HEK293 (cell line): Measurements from ENCODE around the gene BLOC1S3.

ENCODE experiments used
- CTCF ChIA-PET: fragments of 350-600 bp; formaldehyde crosslinking; extraction: SDS; loops from one replicate; lab custom pipeline; 2021; ENCODE audit warnings: antibody characterized with exemption; lab: Yijun Ruan, JAX
- POLR2A ChIA-PET: fragments of 300-600 bp; formaldehyde crosslinking; extraction: SDS; loops from one replicate; lab custom pipeline; 2020; ENCODE audit warnings: antibody characterized with exemption, inconsistent platforms; lab: Yijun Ruan, JAX
- H3K27ac ChIP-seq: fragments of 200-500 bp; sonication (Bioruptor generic); 2 replicates; pipeline ENCODE4 v1.5.1; 2014; ENCODE audit warnings: low read depth, low read length, control low read depth, inconsistent platforms; ENCODE audit errors: extremely low read depth
- H3K36me3 ChIP-seq, 2 experiments: fragments of 200-500 bp in 1 of 2; sonication (Bioruptor generic) in 1 of 2; 1 replicate in 1 of 2; 2 replicates in 1 of 2; pipeline ENCODE4 v1.5.1; 2014 to 2017; ENCODE audit warnings: inconsistent platforms in 2 of 2, low read length in 2 of 2; ENCODE audit not compliant: control insufficient read depth in 2 of 2, insufficient read depth in 1 of 2
- H3K4me1 ChIP-seq: fragments of 200-500 bp; sonication (Bioruptor generic); 2 replicates; pipeline ENCODE4 v1.5.1; 2014; ENCODE audit warnings: mild to moderate bottlenecking, low read length, inconsistent platforms; ENCODE audit not compliant: control insufficient read depth, insufficient read depth
- H3K4me3 ChIP-seq: 2 replicates; pipeline ENCODE4 v1.5.1; 2011; ENCODE audit warnings: low read depth, mild to moderate bottlenecking, control low read depth, low read length, moderate library complexity
- H3K9me3 ChIP-seq: fragments of 200-500 bp; sonication (Bioruptor generic); 2 replicates; pipeline ENCODE4 v1.5.1; 2014; ENCODE audit warnings: low read depth, low read length, inconsistent platforms; ENCODE audit not compliant: control insufficient read depth, insufficient read depth
- BCL6B ChIP-seq: fragments of 450-650 bp; formaldehyde crosslinking; IDR thresholded peaks from 2 replicates; pipeline ENCODE4 v1.5.1; 2017; ENCODE audit warnings: missing biosample characterization, missing genetic modification characterization
- GLI4 ChIP-seq: fragments of 450-650 bp; formaldehyde crosslinking; IDR thresholded peaks from 2 replicates; pipeline ENCODE4 v1.5.1; 2016; ENCODE audit warnings: missing biosample characterization, missing genetic modification characterization
- GLIS1 ChIP-seq: fragments of 450-650 bp; formaldehyde crosslinking; IDR thresholded peaks from 2 replicates; pipeline ENCODE4 v1.5.1; 2016; ENCODE audit warnings: missing biosample characterization, missing genetic modification characterization
- HOXA7 ChIP-seq: sonication (generic); formaldehyde crosslinking; IDR thresholded peaks from 2 replicates; pipeline ENCODE4 v1.8.1; 2022; ENCODE audit warnings: missing genetic modification reagents, borderline replicate concordance
- HOXC10 ChIP-seq: sonication (generic); formaldehyde crosslinking; IDR thresholded peaks from 2 replicates; pipeline ENCODE4 v1.8.1; 2023; ENCODE audit warnings: mild to moderate bottlenecking, missing genetic modification reagents
- KLF7 ChIP-seq: fragments of 450-650 bp; formaldehyde crosslinking; IDR thresholded peaks from 2 replicates; pipeline ENCODE4 v1.5.1; 2016; ENCODE audit warnings: missing biosample characterization, missing genetic modification characterization, borderline replicate concordance
- KLF9 ChIP-seq: fragments of 450-650 bp; formaldehyde crosslinking; IDR thresholded peaks from 2 replicates; pipeline ENCODE4 v1.5.1; 2016; ENCODE audit warnings: missing biosample characterization, missing genetic modification characterization, low read depth
- PRDM1 ChIP-seq: fragments of 450-650 bp; formaldehyde crosslinking; IDR thresholded peaks from 2 replicates; pipeline ENCODE4; 2016; ENCODE audit warnings: missing biosample characterization, missing genetic modification characterization
- PRDM6 ChIP-seq: fragments of 450-650 bp; formaldehyde crosslinking; IDR thresholded peaks from 2 replicates; pipeline ENCODE4 v1.5.1; 2017; ENCODE audit warnings: missing biosample characterization, missing genetic modification characterization
- YY1 ChIP-seq: fragments of 450-650 bp; formaldehyde crosslinking; IDR thresholded peaks from 2 replicates; pipeline ENCODE4 v1.5.1; 2018; ENCODE audit warnings: missing biosample characterization, missing genetic modification characterization
- ZBTB48 ChIP-seq: fragments of 450-650 bp; formaldehyde crosslinking; IDR thresholded peaks from 2 replicates; pipeline ENCODE4 v1.5.1; 2016; ENCODE audit warnings: missing biosample characterization, missing genetic modification characterization
- ZIC2 ChIP-seq: fragments of 450-650 bp; formaldehyde crosslinking; IDR thresholded peaks from 2 replicates; pipeline ENCODE4 v1.5.1; 2016; ENCODE audit warnings: missing biosample characterization, missing genetic modification characterization
- ZNF155 ChIP-seq: fragments of 450-650 bp; formaldehyde crosslinking; IDR thresholded peaks from 2 replicates; pipeline ENCODE4 v1.5.1; 2016; ENCODE audit warnings: missing biosample characterization, missing genetic modification characterization
- ZNF169 ChIP-seq: fragments of 450-650 bp; formaldehyde crosslinking; IDR thresholded peaks from 2 replicates; pipeline ENCODE4 v1.5.1; 2016; ENCODE audit warnings: missing biosample characterization, missing genetic modification characterization
- ZNF174 ChIP-seq: fragments of 450-650 bp; formaldehyde crosslinking; IDR thresholded peaks from 2 replicates; pipeline ENCODE4 v1.5.0; 2017; ENCODE audit warnings: missing biosample characterization, mild to moderate bottlenecking, missing genetic modification characterization
- ZNF175 ChIP-seq: fragments of 450-650 bp; formaldehyde crosslinking; IDR thresholded peaks from 2 replicates; pipeline ENCODE4 v1.5.1; 2016; ENCODE audit warnings: missing biosample characterization, missing genetic modification characterization
- ZNF354C ChIP-seq: fragments of 450-650 bp; formaldehyde crosslinking; IDR thresholded peaks from 2 replicates; pipeline ENCODE4 v1.5.1; 2016; ENCODE audit warnings: missing biosample characterization, missing genetic modification characterization, low read depth, borderline replicate concordance
- ZNF510 ChIP-seq: fragments of 450-650 bp; formaldehyde crosslinking; IDR thresholded peaks from 2 replicates; pipeline ENCODE4 v1.5.1; 2018; ENCODE audit warnings: mild to moderate bottlenecking, missing genetic modification characterization, missing biosample characterization; ENCODE audit not compliant: insufficient replicate concordance
- ZNF521 ChIP-seq: fragments of 450-650 bp; formaldehyde crosslinking; IDR thresholded peaks from 2 replicates; pipeline ENCODE4 v1.5.1; 2017; ENCODE audit warnings: missing biosample characterization, mild to moderate bottlenecking, missing genetic modification characterization
- ZNF571 ChIP-seq: fragments of 450-650 bp; formaldehyde crosslinking; IDR thresholded peaks from 2 replicates; pipeline ENCODE4 v1.5.0; 2017; ENCODE audit warnings: missing biosample characterization, missing genetic modification characterization
- ZNF660 ChIP-seq: fragments of 450-650 bp; IDR thresholded peaks from 2 replicates; pipeline ENCODE4 v1.5.1; 2018; ENCODE audit warnings: missing biosample characterization, mild to moderate bottlenecking, missing genetic modification characterization
- ZNF664 ChIP-seq: fragments of 450-650 bp; formaldehyde crosslinking; IDR thresholded peaks from 2 replicates; pipeline ENCODE4 v1.5.1; 2016; ENCODE audit warnings: missing biosample characterization, missing genetic modification characterization
- ZNF692 ChIP-seq: fragments of 450-650 bp; formaldehyde crosslinking; IDR thresholded peaks from 2 replicates; pipeline ENCODE4 v1.5.1; 2016; ENCODE audit warnings: missing biosample characterization, missing genetic modification characterization
- ZNF747 ChIP-seq: fragments of 450-650 bp; formaldehyde crosslinking; IDR thresholded peaks from 2 replicates; pipeline ENCODE4 v1.5.1; 2016; ENCODE audit warnings: missing biosample characterization, missing genetic modification characterization
- ZNF776 ChIP-seq: fragments of 450-650 bp; formaldehyde crosslinking; IDR thresholded peaks from 2 replicates; pipeline ENCODE4 v1.5.0; 2017; ENCODE audit warnings: missing biosample characterization, missing genetic modification characterization, borderline replicate concordance
- ZXDB ChIP-seq: fragments of 450-650 bp; formaldehyde crosslinking; IDR thresholded peaks from 2 replicates; pipeline ENCODE4 v1.5.1; 2016; ENCODE audit warnings: missing biosample characterization, missing genetic modification characterization
- TF ChIP-seq, protein P1 (sequence below): fragments of 450-650 bp; formaldehyde crosslinking; IDR thresholded peaks from 2 replicates; pipeline ENCODE4 v1.5.1; 2016; ENCODE audit warnings: missing biosample characterization, missing genetic modification characterization
- TF ChIP-seq, protein P2 (sequence below): fragments of 450-650 bp; formaldehyde crosslinking; IDR thresholded peaks from 2 replicates; pipeline ENCODE4 v1.5.1; 2016; ENCODE audit warnings: missing biosample characterization, missing genetic modification characterization

The BLOC1S3 gene

GRCh38 chr19:45150751-45151281 is 27.8 kb upstream of the BLOC1S3 start:
- peaks cover 2% of the 10 kb centered on the region; the same call in 1 of the 2 replicates for H3K4me1 ChIP-seq
- ChIA-PET POLR2A (interaction anchor here (1.1 to 4.5 kb wide), 2 partner anchors 27 to 59 kb away, joined by 3 to 18 read pairs; partner anchors contain the start of genes BLOC1S3 and TRAPPC6A), CTCF (interaction anchor here (1.5 to 1.6 kb wide), 2 partner anchors 8 to 25 kb away, joined by 3 to 5 read pairs; no protein-coding TSS in a partner anchor)
- H3K27ac ChIP-seq: no peak overlapping the region
- no peak for TF ChIP-seq ZNF354C (tag by site-specific recombination)
- TF ChIP-seq, protein P1, sequence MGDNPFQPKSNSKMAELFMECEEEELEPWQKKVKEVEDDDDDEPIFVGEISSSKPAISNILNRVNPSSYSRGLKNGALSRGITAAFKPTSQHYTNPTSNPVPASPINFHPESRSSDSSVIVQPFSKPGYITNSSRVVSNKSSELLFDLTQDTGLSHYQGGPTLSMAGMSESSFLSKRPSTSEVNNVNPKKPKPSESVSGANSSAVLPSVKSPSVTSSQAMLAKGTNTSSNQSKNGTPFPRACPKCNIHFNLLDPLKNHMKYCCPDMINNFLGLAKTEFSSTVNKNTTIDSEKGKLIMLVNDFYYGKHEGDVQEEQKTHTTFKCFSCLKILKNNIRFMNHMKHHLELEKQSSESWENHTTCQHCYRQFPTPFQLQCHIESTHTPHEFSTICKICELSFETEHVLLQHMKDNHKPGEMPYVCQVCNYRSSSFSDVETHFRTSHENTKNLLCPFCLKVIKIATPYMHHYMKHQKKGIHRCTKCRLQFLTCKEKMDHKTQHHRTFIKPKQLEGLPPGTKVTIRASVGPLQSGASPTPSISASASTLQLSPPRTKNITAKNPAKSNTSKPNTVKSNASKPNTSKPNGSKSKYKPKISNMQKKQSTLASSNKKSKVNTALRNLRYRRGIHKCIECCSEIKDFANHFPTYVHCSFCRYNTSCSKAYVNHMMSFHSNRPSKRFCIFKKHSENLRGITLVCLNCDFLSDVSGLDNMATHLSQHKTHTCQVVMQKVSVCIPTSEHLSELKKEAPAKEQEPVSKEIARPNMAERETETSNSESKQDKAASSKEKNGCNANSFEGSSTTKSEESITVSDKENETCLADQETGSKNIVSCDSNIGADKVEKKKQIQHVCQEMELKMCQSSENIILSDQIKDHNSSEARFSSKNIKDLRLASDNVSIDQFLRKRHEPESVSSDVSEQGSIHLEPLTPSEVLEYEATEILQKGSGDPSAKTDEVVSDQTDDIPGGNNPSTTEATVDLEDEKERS (tag by site-specific recombination): no peak
- TF ChIP-seq YY1 (tag by site-specific recombination): no peak
- TF ChIP-seq ZNF510 (tag by site-specific recombination): no peak
- TF ChIP-seq ZNF660 (tag by site-specific recombination): no peak
- TF ChIP-seq ZNF155 (tag by site-specific recombination): no peak
- no peak for TF ChIP-seq ZXDB (tag by site-specific recombination)
- no peak for TF ChIP-seq ZNF174 (tag by site-specific recombination)
- TF ChIP-seq ZIC2 (tag by site-specific recombination): peak; percentile 69; the same call in 1 of the 2 replicates
- no peak for TF ChIP-seq HOXA7
- TF ChIP-seq PRDM6 (tag by site-specific recombination): no peak
- TF ChIP-seq BCL6B: no peak
- no peak for TF ChIP-seq ZNF175 (tag by site-specific recombination)
- TF ChIP-seq GLIS1 (tag by site-specific recombination): 0 out of 2 replicates have a peak, but pooled peaks have one; percentile 19
- TF ChIP-seq KLF7 (tag by site-specific recombination): no peak
- TF ChIP-seq ZNF521 (tag by site-specific recombination): no peak
- TF ChIP-seq ZNF692: no peak
- no peak for TF ChIP-seq GLI4 (tag by site-specific recombination)
- no peak for TF ChIP-seq HOXC10 (CRISPR knock-in tag)
- no peak for TF ChIP-seq PRDM1 (tag by site-specific recombination)
- TF ChIP-seq ZNF571: no peak
- TF ChIP-seq, protein P2, sequence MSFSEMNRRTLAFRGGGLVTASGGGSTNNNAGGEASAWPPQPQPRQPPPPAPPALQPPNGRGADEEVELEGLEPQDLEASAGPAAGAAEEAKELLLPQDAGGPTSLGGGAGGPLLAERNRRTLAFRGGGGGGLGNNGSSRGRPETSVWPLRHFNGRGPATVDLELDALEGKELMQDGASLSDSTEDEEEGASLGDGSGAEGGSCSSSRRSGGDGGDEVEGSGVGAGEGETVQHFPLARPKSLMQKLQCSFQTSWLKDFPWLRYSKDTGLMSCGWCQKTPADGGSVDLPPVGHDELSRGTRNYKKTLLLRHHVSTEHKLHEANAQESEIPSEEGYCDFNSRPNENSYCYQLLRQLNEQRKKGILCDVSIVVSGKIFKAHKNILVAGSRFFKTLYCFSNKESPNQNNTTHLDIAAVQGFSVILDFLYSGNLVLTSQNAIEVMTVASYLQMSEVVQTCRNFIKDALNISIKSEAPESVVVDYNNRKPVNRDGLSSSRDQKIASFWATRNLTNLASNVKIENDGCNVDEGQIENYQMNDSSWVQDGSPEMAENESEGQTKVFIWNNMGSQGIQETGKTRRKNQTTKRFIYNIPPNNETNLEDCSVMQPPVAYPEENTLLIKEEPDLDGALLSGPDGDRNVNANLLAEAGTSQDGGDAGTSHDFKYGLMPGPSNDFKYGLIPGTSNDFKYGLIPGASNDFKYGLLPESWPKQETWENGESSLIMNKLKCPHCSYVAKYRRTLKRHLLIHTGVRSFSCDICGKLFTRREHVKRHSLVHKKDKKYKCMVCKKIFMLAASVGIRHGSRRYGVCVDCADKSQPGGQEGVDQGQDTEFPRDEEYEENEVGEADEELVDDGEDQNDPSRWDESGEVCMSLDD (tag by site-specific recombination): 0 out of 2 replicates have a peak, but pooled peaks have one; percentile 19
- TF ChIP-seq ZNF664 (tag by site-specific recombination): no peak
- no peak for TF ChIP-seq ZNF776 (tag by site-specific recombination)
- TF ChIP-seq ZNF747 (tag by site-specific recombination): no peak
- TF ChIP-seq KLF9: no peak
- TF ChIP-seq ZNF169 (tag by site-specific recombination): no peak
- 0 out of 2 replicates have a peak, but pooled peaks have one; percentile 36 for TF ChIP-seq ZBTB48
- H3K4me3 ChIP-seq: no peak overlapping the region
- H3K9me3 ChIP-seq: no peaks in the 10 kb centered on the region
- H3K36me3 ChIP-seq: peaks cover 0 to 3% of the 10 kb centered on the region in 2 experiments; a peak in 1 of 3 replicates
